Endothelial cell of umbilical vein (primary cell): ENCODE results near the gene KCNB1. TPM values are rescaled to one million over a fixed set of nuclear protein-coding genes. Genes with fewer than 3 reads are reported as not detected.

ENCODE experiments used
- BruUV-seq: library from RNA; stranded (reverse); fragments of 400-500 nt; replicated peaks from 2 replicates; lab custom pipeline; 2021; lab: Mats Ljungman, UMichigan
- CTCF ChIA-PET: fragments of 300-600, 350-600 bp; sonication (Branson Sonifier 250); formaldehyde crosslinking; loops from one replicate; lab custom pipeline; 2021; ENCODE audit warnings: antibody characterized with exemption, inconsistent platforms; lab: Charles Lee
- POLR2A ChIA-PET: fragments of 300-600, 350-600 bp; sonication (Branson Sonifier 250); formaldehyde crosslinking; loops from one replicate; lab custom pipeline; 2021; ENCODE audit warnings: antibody characterized with exemption, inconsistent platforms; lab: Charles Lee
- DNase-seq: peaks from one replicate; pipeline ENCODE4 v3.0.0-alpha.2; 2011; ENCODE audit warnings: low read depth, low spot score
- FAIRE-seq: peaks from 2 replicates; lab custom pipeline; 2011; peaks lifted over from hg19 to GRCh38; lab: Jason Lieb, UNC
- H2AFZ ChIP-seq: 2 replicates; pipeline ENCODE4 v1.6.0; 2012; ENCODE audit warnings: low read depth, low read length, control low read depth, inconsistent platforms
- H3K27ac ChIP-seq: 2 replicates; pipeline ENCODE4 v1.5.1; 2011; ENCODE audit warnings: low read depth, mild to moderate bottlenecking, control low read depth, low read length, moderate library complexity; ENCODE audit not compliant: insufficient read depth
- H3K27me3 ChIP-seq, 2 experiments: 2 replicates each; pipeline versions ENCODE4 v1.6.0 to v1.6.1; 2011; ENCODE audit warnings: low read length in 2 of 2, mixed read lengths in 1 of 2; ENCODE audit not compliant: control insufficient read depth in 2 of 2, insufficient read depth in 2 of 2
- H3K36me3 ChIP-seq, 2 experiments: 2 replicates in 1 of 2; 3 replicates in 1 of 2; pipeline ENCODE4 v1.5.1; 2011; ENCODE audit warnings: low read length in 2 of 2, mild to moderate bottlenecking in 1 of 2, moderate library complexity in 1 of 2; ENCODE audit not compliant: control insufficient read depth in 2 of 2, insufficient read depth in 2 of 2; ENCODE audit errors: extremely low read depth in 1 of 2
- H3K4me1 ChIP-seq: 3 replicates; pipeline ENCODE4 v1.5.1; 2011; ENCODE audit warnings: mild to moderate bottlenecking, low read length; ENCODE audit not compliant: control insufficient read depth, insufficient read depth; ENCODE audit errors: extremely low read depth
- H3K4me2 ChIP-seq: 2 replicates; pipeline ENCODE4 v1.6.1; 2011; ENCODE audit warnings: low read length, control low read depth, mixed read lengths; ENCODE audit not compliant: insufficient read depth
- H3K4me3 ChIP-seq, 3 experiments: fragments of 200-600 bp in 1 of 3; sonication (generic), shearing (Covaris generic) in 1 of 3; replicated peaks in 1 of 3; 2 replicates each; pipeline ENCODE4 v1.5.1; 2011 to 2016; ENCODE audit warnings: control low read depth in 3 of 3, low read length in 3 of 3, mild to moderate bottlenecking in 2 of 3, inconsistent platforms in 1 of 3, low read depth in 1 of 3, moderate library complexity in 1 of 3; ENCODE audit not compliant: insufficient read depth in 1 of 3
- H3K79me2 ChIP-seq: 2 replicates; pipeline ENCODE4 v1.6.0; 2012; ENCODE audit warnings: low read length, inconsistent platforms; ENCODE audit not compliant: control insufficient read depth, insufficient read depth
- H3K9ac ChIP-seq: replicated peaks from 2 replicates; pipeline ENCODE3; 2011; ENCODE audit warnings: low read length, control low read depth; ENCODE audit not compliant: insufficient read depth; ENCODE audit errors: extremely low read depth
- H3K9me1 ChIP-seq: replicated peaks from 3 replicates; pipeline ENCODE4 v1.6.0; 2011; ENCODE audit warnings: mild to moderate bottlenecking, low read length; ENCODE audit not compliant: control insufficient read depth, insufficient read depth; ENCODE audit errors: extremely low read depth
- H3K9me3 ChIP-seq: replicated peaks from 2 replicates; pipeline ENCODE4 v1.5.1; 2012; ENCODE audit warnings: low read length, inconsistent platforms; ENCODE audit not compliant: control insufficient read depth, insufficient read depth
- H4K20me1 ChIP-seq: replicated peaks from 2 replicates; pipeline ENCODE3; 2011; ENCODE audit warnings: mild to moderate bottlenecking, low read length; ENCODE audit not compliant: control insufficient read depth, insufficient read depth; ENCODE audit errors: extremely low read depth
- CTCF ChIP-seq, 2 donors: IDR thresholded peaks; 1 replicate in 1 of 2; 2 replicates in 1 of 2; pipeline ENCODE4 v1.5.1; 2011; ENCODE audit warnings: low read length in 2 of 2, mild to moderate bottlenecking in 2 of 2, moderate library complexity in 2 of 2, control low read depth in 1 of 2, inconsistent platforms in 1 of 2, low read depth in 1 of 2; ENCODE audit not compliant: insufficient read depth in 1 of 2; ENCODE audit errors: extremely low read depth in 1 of 2
- EZH2 ChIP-seq: IDR thresholded peaks from 2 replicates; pipeline ENCODE4 v1.6.1; 2012; ENCODE audit warnings: borderline replicate concordance, low read depth, mild to moderate bottlenecking, moderate library complexity, low read length, inconsistent platforms; ENCODE audit not compliant: severe bottlenecking
- FOS ChIP-seq: IDR thresholded peaks from 2 replicates; pipeline ENCODE4 v1.6.1; 2011; ENCODE audit warnings: mild to moderate bottlenecking, low read length, moderate library complexity, borderline replicate concordance; ENCODE audit not compliant: insufficient read depth
- GATA2 ChIP-seq: IDR thresholded peaks from 2 replicates; pipeline ENCODE4 v1.7.0; 2011; ENCODE audit warnings: low read depth, mild to moderate bottlenecking, moderate library complexity, mixed read lengths, low read length; ENCODE audit not compliant: insufficient read length, insufficient read depth
- JUN ChIP-seq: IDR thresholded peaks from 2 replicates; pipeline ENCODE4 v1.6.1; 2011; ENCODE audit warnings: borderline replicate concordance, low read depth; ENCODE audit not compliant: insufficient read length, insufficient read depth
- MAX ChIP-seq: IDR thresholded peaks from 2 replicates; pipeline ENCODE4 v1.6.1; 2011; ENCODE audit not compliant: insufficient read depth, insufficient read length
- MYC ChIP-seq: IDR thresholded peaks from one replicate; pipeline ENCODE4 v1.6.1; 2011; ENCODE audit warnings: mild to moderate bottlenecking, low read depth, low read length
- POLR2A ChIP-seq: IDR thresholded peaks from 2 replicates; pipeline ENCODE4 v1.6.1; 2012; ENCODE audit warnings: low read depth, mild to moderate bottlenecking, control low read depth, low read length
- POLR2AphosphoS5 ChIP-seq: IDR thresholded peaks from 2 replicates; pipeline ENCODE4 v1.6.1; 2012; ENCODE audit warnings: low read depth, mild to moderate bottlenecking, control low read depth, low read length, moderate library complexity; ENCODE audit not compliant: insufficient read depth
- dilution Hi-C: fragments of 300-500 bp; cut with MboI; formaldehyde crosslinking; loops from one replicate; pipeline ENCODE4 v1.15.0; 2019; ENCODE audit warnings: low sequenced_read_pairs; ENCODE audit not compliant: extremely low pct_ligation_motif_present
- intact Hi-C: fragments of 100-400 bp; cut with micrococcal nuclease; formaldehyde crosslinking; loops from one replicate; pipeline ENCODE4 v1.10.0; 2022
- polyA plus RNA-seq, 4 experiments: library from polyadenylated mRNA; depleted of rRNA in 3 of 4; stranded (reverse) in 3 of 4; unstranded in 1 of 4; fragments of >200 nt; gene quantifications; 2 replicates each; pipeline versions ENCODE4 v1.2.1 to v1.2.3, GENCODE V29; 2011 to 2012; ENCODE audit warnings: missing spikeins in 1 of 4
- total RNA-seq: library from RNA; stranded (reverse); gene quantifications from 2 replicates; pipeline ENCODE4 v1.2.3, GENCODE V29; 2021

KCNB1 gene
- total and polyA plus RNA-seq, 2 donors (not counting 3 experiments of a cell fraction or from before 2014, with no cell fraction given), result not detected

GRCh38 chr20:49478266-49478665, 4.2 kb downstream of the KCNB1 start:
- no peak overlapping the region for H3K9ac ChIP-seq
- no peaks in the 10 kb centered on the region for H3K79me2 ChIP-seq
- no peaks in the 10 kb centered on the region for H3K36me3 ChIP-seq
- no peaks in the 10 kb centered on the region for H3K4me1 ChIP-seq
- intact Hi-C loops, result no loop called here
- no peak overlapping the region for H3K4me2 ChIP-seq
- POLR2A ChIA-PET, result no interaction called here
- no peaks in the 10 kb centered on the region for H3K9me1 ChIP-seq
- no peak overlapping the region for H3K4me3 ChIP-seq
- FAIRE-seq, result no peak
- CTCF ChIA-PET, result interaction anchor here (1.6 kb wide), 1 partner anchor 15 kb away, joined by 4 read pairs; no protein-coding TSS in a partner anchor
- H2AFZ ChIP-seq, result no peak overlapping the region
- H4K20me1 ChIP-seq, result no peaks in the 10 kb centered on the region
- BruUV-seq, result no TSS peak
- no peaks in the 10 kb centered on the region for H3K9me3 ChIP-seq
- peaks cover 7 to 11% of the 10 kb centered on the region in 2 experiments for H3K27me3 ChIP-seq
- dilution Hi-C loops, result no loop called here
- H3K27ac ChIP-seq, result no peak overlapping the region
- DNase-seq, result no peak
- no peak for TF ChIP-seq MAX

GRCh38 chr20:49477200-49477599, 5.3 kb downstream of the KCNB1 start:
- H3K36me3 ChIP-seq, result no peaks in the 10 kb centered on the region
- H2AFZ ChIP-seq, result no peak overlapping the region
- H3K4me3 ChIP-seq, result no peak overlapping the region
- no peak overlapping the region for H3K9ac ChIP-seq
- H3K79me2 ChIP-seq, result no peaks in the 10 kb centered on the region
- no peaks in the 10 kb centered on the region for H3K9me1 ChIP-seq
- H3K4me2 ChIP-seq, result no peak overlapping the region
- no peak for TF ChIP-seq POLR2AphosphoS5
- TF ChIP-seq JUN, result no peak
- TF ChIP-seq FOS, result no peak
- TF ChIP-seq POLR2A, result no peak
- no peak for TF ChIP-seq MAX
- no peak for TF ChIP-seq CTCF (IDR thresholded peaks at IDR 0.05; ENCODE audit: extremely low read depth in 1 of 2, insufficient read depth in 1 of 2, low read depth in 1 of 2, low read length in 2 of 2)
- no peak for TF ChIP-seq EZH2
- no peak for TF ChIP-seq MYC
- TF ChIP-seq GATA2, result no peak
- H3K27ac ChIP-seq, result no peak overlapping the region
- H3K4me1 ChIP-seq, result no peaks in the 10 kb centered on the region
- no peaks in the 10 kb centered on the region for H3K9me3 ChIP-seq
- no TSS peak for BruUV-seq
- ChIA-PET CTCF (interaction anchor here (1.6 kb wide), 1 partner anchor 14 kb away, joined by 4 read pairs; no protein-coding TSS in a partner anchor), POLR2A (no interaction called here)
- H4K20me1 ChIP-seq, result no peaks in the 10 kb centered on the region
- intact Hi-C loops, result no loop called here
- no peak for DNase-seq
- dilution Hi-C loops, result no loop called here
- peaks cover 6 to 9% of the 10 kb centered on the region in 2 experiments for H3K27me3 ChIP-seq
- no peak for FAIRE-seq
